ENCODE results near the gene ADGRB3. TPM values are rescaled to one million over a fixed set of nuclear protein-coding genes. Genes with fewer than 3 reads are reported as not detected.
A peak's percentile ranks its signal among the peaks of the same experiment; 100 is the strongest.
"Not testable (repeated sequence)": the region's sequence is repeated elsewhere in the genome, so short reads cannot be mapped to it uniquely, and the experiment has no call there.

ADGRB3 gene
- total and polyA plus RNA-seq, 4 donors, result 0.21 to 2.3 (median 0.48) TPM

DNA sequence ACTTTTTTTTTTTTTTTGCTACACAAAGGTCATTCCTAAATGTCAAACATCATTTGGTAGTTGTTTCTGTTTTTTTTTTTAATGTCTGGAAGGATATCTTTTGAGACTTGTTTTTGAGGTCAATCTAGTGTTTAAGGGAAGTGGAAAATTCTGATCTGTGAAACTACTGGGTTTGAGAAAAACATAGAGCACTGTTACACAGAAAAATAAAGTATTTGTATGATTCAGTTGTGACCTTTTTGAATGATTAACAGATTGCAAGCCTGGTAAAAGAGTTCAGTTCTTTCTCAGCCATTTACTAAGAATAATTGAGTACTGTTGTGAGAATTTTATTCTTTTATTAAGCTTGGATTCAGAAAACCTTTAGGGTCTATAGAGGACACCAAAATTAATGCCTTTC, 276.7 kb downstream of the ADGRB3 start:
- TF ChIP-seq FOXA1 (IDR thresholded peaks at IDR 0.05), result no peak
- TF ChIP-seq NR2F2 (IDR thresholded peaks at IDR 0.05), result peak; percentile 43
- Histone ChIP-seq H3K27ac (ENCODE audit: low read depth in 1 of 2, low read length in 2 of 2) (no peak overlapping the region), H3K36me3 (ENCODE audit: control insufficient read depth in 4 of 4, insufficient read depth in 3 of 4, low read depth in 1 of 4, low read length in 3 of 4) (no peaks in the 10 kb centered on the region), H3K9me3 (ENCODE audit: control insufficient read depth in 4 of 4, low read length in 3 of 4) (no peaks in the 10 kb centered on the region), H3K4me3 (ENCODE audit: low read depth in 1 of 3, low read length in 3 of 3) (no peak overlapping the region), H3K9ac (ENCODE audit: low read depth in 1 of 2, low read length in 2 of 2) (no peak overlapping the region), H3K27me3 (ENCODE audit: control insufficient read depth in 4 of 4, insufficient read depth in 4 of 4, low read length in 3 of 4) (no peaks in the 10 kb centered on the region), H3K4me1 (ENCODE audit: control insufficient read depth in 4 of 4, insufficient read depth in 4 of 4, low read length in 3 of 4) (no peaks in the 10 kb centered on the region)
- no peak for DNase-seq (ENCODE audit: low spot score)

DNA sequence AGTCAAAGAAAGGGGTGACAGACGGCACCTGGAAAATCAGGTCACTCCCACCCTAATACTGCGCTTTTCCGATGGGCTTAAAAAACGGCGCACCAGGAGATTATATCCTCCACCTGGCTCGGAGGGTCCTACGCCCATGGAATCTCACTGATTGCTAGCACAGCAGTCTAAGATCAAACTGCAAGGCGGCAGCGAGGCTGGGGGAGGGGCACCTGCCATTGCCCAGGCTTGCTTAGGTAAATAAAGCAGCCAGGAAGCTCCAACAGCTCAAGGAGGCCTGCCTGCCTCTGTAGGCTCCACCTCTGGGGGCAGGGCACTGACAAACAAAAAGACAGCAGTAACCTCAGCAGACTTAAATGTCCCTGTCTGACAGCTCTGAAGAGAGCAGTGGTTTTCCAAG, 277.7 kb downstream of the ADGRB3 start:
- DNase-seq (ENCODE audit: low spot score); H3K9me3 ChIP-seq (ENCODE audit: control insufficient read depth in 4 of 4, low read length in 3 of 4); H3K4me3 ChIP-seq (ENCODE audit: low read depth in 1 of 3, low read length in 3 of 3); H3K36me3 ChIP-seq (ENCODE audit: control insufficient read depth in 4 of 4, insufficient read depth in 3 of 4, low read depth in 1 of 4, low read length in 3 of 4); H3K4me1 ChIP-seq (ENCODE audit: control insufficient read depth in 4 of 4, insufficient read depth in 4 of 4, low read length in 3 of 4); H3K27ac ChIP-seq (ENCODE audit: low read depth in 1 of 2, low read length in 2 of 2); H3K27me3 ChIP-seq (ENCODE audit: control insufficient read depth in 4 of 4, insufficient read depth in 4 of 4, low read length in 3 of 4); H3K9ac ChIP-seq (ENCODE audit: low read depth in 1 of 2, low read length in 2 of 2): not testable (repeated sequence)
- 92% methylated on average over 9 of the region's 9 CpGs for WGBS

DNA sequence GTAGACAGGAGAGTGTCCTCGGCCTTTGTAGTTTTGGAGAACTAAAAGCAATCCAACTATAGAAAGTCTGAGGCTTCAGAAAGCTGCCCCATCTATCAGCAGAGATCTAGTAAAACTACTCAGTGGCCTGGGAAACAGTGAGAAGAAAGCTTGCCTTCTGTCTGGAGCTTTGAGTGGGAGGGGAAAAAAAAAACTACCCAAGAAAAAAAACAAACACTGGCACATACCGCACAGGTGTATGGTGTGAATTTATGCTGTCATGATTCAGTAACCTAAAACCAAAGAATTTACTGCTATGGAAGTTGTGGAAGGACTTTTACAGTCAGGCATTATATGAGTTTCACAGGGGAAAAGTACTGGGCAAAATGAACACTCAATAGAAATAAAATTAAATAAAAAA, 280.5 kb downstream of the ADGRB3 start:
- 75% methylated on average over 2 of the region's 2 CpGs for WGBS
- H3K9ac ChIP-seq (ENCODE audit: low read depth in 1 of 2, low read length in 2 of 2), result no peak overlapping the region

DNA sequence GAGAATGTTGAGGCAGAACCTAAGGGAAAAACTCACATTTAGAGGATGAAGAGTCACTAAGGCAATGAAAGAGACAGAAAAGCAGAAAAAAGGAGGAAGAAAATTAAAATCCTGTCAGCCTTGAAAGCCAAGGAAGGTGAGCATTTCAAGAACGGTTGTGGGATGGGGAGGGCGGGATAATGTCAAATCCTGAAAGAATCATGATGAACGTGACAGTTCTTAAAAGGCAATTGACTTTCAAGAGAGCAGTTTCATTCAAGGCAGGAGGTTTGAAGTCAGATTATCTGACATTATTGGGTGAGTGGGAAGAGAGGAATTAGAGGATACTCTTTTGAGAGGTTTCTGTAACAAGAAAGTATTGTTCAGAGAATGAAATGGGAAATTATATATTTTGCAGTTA, 284.5 kb downstream of the ADGRB3 start:
- Histone ChIP-seq H3K9ac (ENCODE audit: low read depth in 1 of 2, low read length in 2 of 2) (no peak overlapping the region), H3K4me3 (ENCODE audit: low read depth in 1 of 3, low read length in 3 of 3) (no peak overlapping the region), H3K9me3 (ENCODE audit: control insufficient read depth in 4 of 4, low read length in 3 of 4) (no peaks in the 10 kb centered on the region), H3K27ac (ENCODE audit: low read depth in 1 of 2, low read length in 2 of 2) (no peak overlapping the region), H3K36me3 (ENCODE audit: control insufficient read depth in 4 of 4, insufficient read depth in 3 of 4, low read depth in 1 of 4, low read length in 3 of 4) (no peaks in the 10 kb centered on the region), H3K4me1 (ENCODE audit: control insufficient read depth in 4 of 4, insufficient read depth in 4 of 4, low read length in 3 of 4) (no peaks in the 10 kb centered on the region), H3K27me3 (ENCODE audit: control insufficient read depth in 4 of 4, insufficient read depth in 4 of 4, low read length in 3 of 4) (peaks cover 0 to 2% (median 0%) of the 10 kb centered on the region in 4 donors)
- TF ChIP-seq HNF4G (IDR thresholded peaks at IDR 0.05) (no peak), SP1 (IDR thresholded peaks at IDR 0.05) (no peak), GABPA (IDR thresholded peaks at IDR 0.05 in 1 of 2, conservative IDR thresholded peaks at IDR 0.05 in 1 of 2) (no peak), FOXA2 (IDR thresholded peaks at IDR 0.05) (no peak), RAD21 (IDR thresholded peaks at IDR 0.05) (no peak), RXRA (IDR thresholded peaks at IDR 0.05) (no peak), NR2F2 (IDR thresholded peaks at IDR 0.05) (no peak), HNF4A (conservative IDR thresholded peaks at IDR 0.05) (no peak), JUND (IDR thresholded peaks at IDR 0.05) (no peak)
- TF ChIP-seq, protein P1, sequence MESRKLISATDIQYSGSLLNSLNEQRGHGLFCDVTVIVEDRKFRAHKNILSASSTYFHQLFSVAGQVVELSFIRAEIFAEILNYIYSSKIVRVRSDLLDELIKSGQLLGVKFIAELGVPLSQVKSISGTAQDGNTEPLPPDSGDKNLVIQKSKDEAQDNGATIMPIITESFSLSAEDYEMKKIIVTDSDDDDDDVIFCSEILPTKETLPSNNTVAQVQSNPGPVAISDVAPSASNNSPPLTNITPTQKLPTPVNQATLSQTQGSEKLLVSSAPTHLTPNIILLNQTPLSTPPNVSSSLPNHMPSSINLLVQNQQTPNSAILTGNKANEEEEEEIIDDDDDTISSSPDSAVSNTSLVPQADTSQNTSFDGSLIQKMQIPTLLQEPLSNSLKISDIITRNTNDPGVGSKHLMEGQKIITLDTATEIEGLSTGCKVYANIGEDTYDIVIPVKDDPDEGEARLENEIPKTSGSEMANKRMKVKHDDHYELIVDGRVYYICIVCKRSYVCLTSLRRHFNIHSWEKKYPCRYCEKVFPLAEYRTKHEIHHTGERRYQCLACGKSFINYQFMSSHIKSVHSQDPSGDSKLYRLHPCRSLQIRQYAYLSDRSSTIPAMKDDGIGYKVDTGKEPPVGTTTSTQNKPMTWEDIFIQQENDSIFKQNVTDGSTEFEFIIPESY (IDR thresholded peaks at IDR 0.05), result no peak
- TF ChIP-seq, protein P2, sequence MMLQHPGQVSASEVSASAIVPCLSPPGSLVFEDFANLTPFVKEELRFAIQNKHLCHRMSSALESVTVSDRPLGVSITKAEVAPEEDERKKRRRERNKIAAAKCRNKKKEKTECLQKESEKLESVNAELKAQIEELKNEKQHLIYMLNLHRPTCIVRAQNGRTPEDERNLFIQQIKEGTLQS (IDR thresholded peaks at IDR 0.05), result no peak
- 74% methylated on average over 3 of the region's 3 CpGs for WGBS
- no peak for DNase-seq (ENCODE audit: low spot score)

More for the DNA sequence above, 280.5 kb downstream of the ADGRB3 start:
- Histone ChIP-seq H3K4me3 (ENCODE audit: low read depth in 1 of 3, low read length in 3 of 3) (no peak overlapping the region), H3K27ac (ENCODE audit: low read depth in 1 of 2, low read length in 2 of 2) (no peak overlapping the region), H3K36me3 (ENCODE audit: control insufficient read depth in 4 of 4, insufficient read depth in 3 of 4, low read depth in 1 of 4, low read length in 3 of 4) (no peaks in the 10 kb centered on the region), H3K4me1 (ENCODE audit: control insufficient read depth in 4 of 4, insufficient read depth in 4 of 4, low read length in 3 of 4) (no peaks in the 10 kb centered on the region), H3K9me3 (ENCODE audit: control insufficient read depth in 4 of 4, low read length in 3 of 4) (no peaks in the 10 kb centered on the region), H3K27me3 (ENCODE audit: control insufficient read depth in 4 of 4, insufficient read depth in 4 of 4, low read length in 3 of 4) (peaks cover 0 to 2% (median 0%) of the 10 kb centered on the region in 4 donors)
- TF ChIP-seq, protein P1 (IDR thresholded peaks at IDR 0.05), result no peak
- no peak for TF ChIP-seq TAF1 (conservative IDR thresholded peaks at IDR 0.05)
- TF ChIP-seq NR2F2 (IDR thresholded peaks at IDR 0.05), result no peak
- no peak for DNase-seq (ENCODE audit: low spot score)
